ENCODE data around the gene LAMP5.

LAMP5 gene

DNA sequence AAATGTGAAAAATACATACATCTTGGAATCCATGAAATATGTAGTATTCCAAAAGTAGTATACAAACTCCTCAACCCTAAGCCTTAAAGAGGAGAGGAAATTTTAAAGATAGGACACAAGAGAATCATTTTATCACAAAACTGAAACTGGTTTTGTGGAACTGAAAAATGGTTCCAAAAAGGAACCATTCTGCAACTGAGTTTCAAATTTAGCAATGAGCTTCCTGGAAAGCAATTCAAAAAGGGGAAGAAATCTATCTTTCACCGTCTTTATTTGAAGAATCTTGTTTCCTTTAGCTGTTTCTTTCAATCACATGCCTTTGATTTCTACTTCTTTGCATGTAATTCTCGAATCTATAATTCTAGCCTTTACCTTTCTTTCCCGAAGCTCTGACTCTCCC is 32.2 kb upstream of the LAMP5 start:
- no CpG with 5 or more reads among the region's 3 CpGs for WGBS (ENCODE audit: extremely low coverage, insufficient coverage, insufficient read length)
- Histone ChIP-seq H3K18ac (ENCODE audit: low read length) (no peak overlapping the region), H4K12ac (ENCODE audit: low read depth, low read length) (no peak overlapping the region), H3K4ac (ENCODE audit: low read depth, low read length) (no peak overlapping the region), H3K9me3 (ENCODE audit: insufficient read depth, low read depth, low read length) (no peaks in the 10 kb centered on the region), H3K4me2 (ENCODE audit: low read length) (no peak overlapping the region), H3K4me1 (ENCODE audit: control insufficient read depth in 1 of 2, insufficient read depth in 2 of 2, low read length in 2 of 2) (no peaks in the 10 kb centered on the region), H3K36me3 (ENCODE audit: control insufficient read depth in 1 of 2, insufficient read depth in 2 of 2, low read length in 2 of 2) (no peaks in the 10 kb centered on the region), H2AFZ (ENCODE audit: insufficient read depth, low read length, poor library complexity) (no peak overlapping the region), H4K8ac (ENCODE audit: low read depth, low read length) (no peak overlapping the region), H3K4me3 (ENCODE audit: low read depth, low read length) (no peak overlapping the region), H2BK5ac (ENCODE audit: low read depth, low read length, poor library complexity) (no peak overlapping the region), H3K23ac (ENCODE audit: low read length) (no peak overlapping the region), H4K91ac (ENCODE audit: low read depth, low read length) (no peak overlapping the region), H3K27me3 (ENCODE audit: insufficient read depth, low read length) (no peaks in the 10 kb centered on the region), H2BK12ac (ENCODE audit: low read length) (no peak overlapping the region), H3K9ac (ENCODE audit: low read length) (no peak overlapping the region), H2AK5ac (ENCODE audit: low read length) (no peak overlapping the region), H3K27ac (ENCODE audit: low read depth, low read length) (no peak overlapping the region), H3K79me1 (ENCODE audit: low read length) (no peaks in the 10 kb centered on the region), H2BK120ac (ENCODE audit: insufficient read depth, low read length, poor library complexity) (no peak overlapping the region), H3K79me2 (ENCODE audit: control insufficient read depth, insufficient read depth, low read length, poor library complexity) (no peaks in the 10 kb centered on the region), H3K14ac (ENCODE audit: low read length) (no peak overlapping the region)
- no peak for DNase-seq

DNA sequence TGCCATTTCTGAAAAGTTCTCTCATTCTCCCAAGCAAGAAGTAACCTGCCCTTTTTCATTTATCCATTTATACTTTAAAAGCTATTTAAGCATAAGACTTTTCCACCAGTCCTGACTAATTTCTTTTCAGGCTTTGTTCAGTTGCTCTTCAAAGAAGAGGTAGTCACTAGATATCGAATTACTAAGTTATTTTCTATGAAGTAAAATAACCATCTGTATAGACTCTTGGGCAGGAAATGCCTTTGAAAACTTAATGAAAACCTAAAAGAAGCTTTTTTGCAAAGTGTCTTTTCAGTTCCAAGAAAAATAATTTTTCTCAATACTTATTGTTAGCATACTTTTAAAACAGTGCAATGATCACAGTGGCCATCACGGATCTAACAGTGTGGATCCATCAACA is 31.3 kb upstream of the LAMP5 start:
- no CpG with 5 or more reads among the region's 2 CpGs for WGBS (ENCODE audit: extremely low coverage, insufficient coverage, insufficient read length)
- Histone ChIP-seq H3K14ac (ENCODE audit: low read length) (no peak overlapping the region), H3K36me3 (ENCODE audit: control insufficient read depth in 1 of 2, insufficient read depth in 2 of 2, low read length in 2 of 2) (no peaks in the 10 kb centered on the region), H2BK5ac (ENCODE audit: low read depth, low read length, poor library complexity) (no peak overlapping the region), H3K4ac (ENCODE audit: low read depth, low read length) (no peak overlapping the region), H3K4me1 (ENCODE audit: control insufficient read depth in 1 of 2, insufficient read depth in 2 of 2, low read length in 2 of 2) (no peaks in the 10 kb centered on the region), H4K12ac (ENCODE audit: low read depth, low read length) (no peak overlapping the region), H3K4me2 (ENCODE audit: low read length) (no peak overlapping the region), H3K18ac (ENCODE audit: low read length) (no peak overlapping the region), H3K23ac (ENCODE audit: low read length) (no peak overlapping the region), H4K8ac (ENCODE audit: low read depth, low read length) (no peak overlapping the region), H3K9ac (ENCODE audit: low read length) (no peak overlapping the region), H3K27me3 (ENCODE audit: insufficient read depth, low read length) (no peaks in the 10 kb centered on the region), H2BK120ac (ENCODE audit: insufficient read depth, low read length, poor library complexity) (no peak overlapping the region), H3K9me3 (ENCODE audit: insufficient read depth, low read depth, low read length) (no peaks in the 10 kb centered on the region), H3K79me1 (ENCODE audit: low read length) (no peaks in the 10 kb centered on the region), H3K4me3 (ENCODE audit: low read depth, low read length) (no peak overlapping the region), H3K79me2 (ENCODE audit: control insufficient read depth, insufficient read depth, low read length, poor library complexity) (no peaks in the 10 kb centered on the region), H4K91ac (ENCODE audit: low read depth, low read length) (no peak overlapping the region), H3K27ac (ENCODE audit: low read depth, low read length) (no peak overlapping the region), H2BK12ac (ENCODE audit: low read length) (no peak overlapping the region), H2AK5ac (ENCODE audit: low read length) (no peak overlapping the region), H2AFZ (ENCODE audit: insufficient read depth, low read length, poor library complexity) (no peak overlapping the region)
- no peak for DNase-seq

DNA sequence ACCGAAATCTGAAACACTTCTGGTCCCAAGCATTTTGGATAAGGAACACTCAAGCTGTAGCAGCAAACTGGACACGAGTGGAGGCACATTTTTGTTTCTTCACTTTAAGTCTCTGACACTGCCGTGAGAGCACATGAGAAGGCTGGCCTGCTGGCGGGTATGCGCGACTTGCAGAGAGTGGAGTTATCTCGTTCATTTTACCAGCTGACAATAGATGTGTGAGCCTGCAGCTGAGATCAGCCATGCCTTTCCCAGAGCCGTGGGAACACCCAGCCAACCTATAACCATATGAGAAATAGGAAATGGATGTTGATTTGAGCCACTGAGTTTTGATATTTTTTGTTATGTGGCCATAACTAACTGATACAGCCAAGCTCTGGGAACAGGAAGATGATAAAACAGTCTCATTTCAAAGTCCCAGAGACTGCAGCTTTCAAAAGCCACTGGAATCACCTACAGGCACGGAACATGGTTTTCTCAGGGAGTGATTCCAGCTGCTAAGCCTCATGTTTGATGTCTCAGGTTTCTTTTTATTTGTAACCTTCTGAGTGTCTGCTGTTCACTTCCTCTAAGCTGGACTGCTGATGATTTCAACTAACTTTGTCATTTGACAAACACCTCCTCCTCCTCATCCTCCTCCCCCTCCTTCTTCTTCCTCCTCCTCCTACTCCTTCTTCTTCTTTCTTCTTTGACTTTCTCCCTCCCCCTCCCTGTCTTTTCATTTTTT is 28.6 kb upstream of the LAMP5 start:
- no peak overlapping the region for H3K9ac ChIP-seq (ENCODE audit: low read length)
- no peaks in the 10 kb centered on the region for H3K79me1 ChIP-seq (ENCODE audit: low read length)
- no peak for DNase-seq
- H2BK12ac ChIP-seq (ENCODE audit: low read length), result no peak overlapping the region
- no peak overlapping the region for H2AK5ac ChIP-seq (ENCODE audit: low read length)
- no peak overlapping the region for H4K12ac ChIP-seq (ENCODE audit: low read depth, low read length)
- H3K27ac ChIP-seq (ENCODE audit: low read depth, low read length), result no peak overlapping the region
- H3K27me3 ChIP-seq (ENCODE audit: insufficient read depth, low read length), result no peaks in the 10 kb centered on the region
- H3K18ac ChIP-seq (ENCODE audit: low read length), result no peak overlapping the region
- H3K9me3 ChIP-seq (ENCODE audit: insufficient read depth, low read depth, low read length), result no peaks in the 10 kb centered on the region
- no CpG with 5 or more reads among the region's 9 CpGs for WGBS (ENCODE audit: extremely low coverage, insufficient coverage, insufficient read length)
- no peak overlapping the region for H2BK120ac ChIP-seq (ENCODE audit: insufficient read depth, low read length, poor library complexity)
- no peak overlapping the region for H3K4me3 ChIP-seq (ENCODE audit: low read depth, low read length)
- no peaks in the 10 kb centered on the region for H3K79me2 ChIP-seq (ENCODE audit: control insufficient read depth, insufficient read depth, low read length, poor library complexity)
- H3K4me2 ChIP-seq (ENCODE audit: low read length), result no peak overlapping the region
- H2BK5ac ChIP-seq (ENCODE audit: low read depth, low read length, poor library complexity), result no peak overlapping the region
- no peak overlapping the region for H3K4ac ChIP-seq (ENCODE audit: low read depth, low read length)
- H3K36me3 ChIP-seq (ENCODE audit: control insufficient read depth in 1 of 2, insufficient read depth in 2 of 2, low read length in 2 of 2), result no peaks in the 10 kb centered on the region
- H3K23ac ChIP-seq (ENCODE audit: low read length), result no peak overlapping the region
- H3K4me1 ChIP-seq (ENCODE audit: control insufficient read depth in 1 of 2, insufficient read depth in 2 of 2, low read length in 2 of 2), result no peaks in the 10 kb centered on the region
- H4K8ac ChIP-seq (ENCODE audit: low read depth, low read length), result no peak overlapping the region
- H4K91ac ChIP-seq (ENCODE audit: low read depth, low read length), result no peak overlapping the region
- no peak overlapping the region for H2AFZ ChIP-seq (ENCODE audit: insufficient read depth, low read length, poor library complexity)
- no peak overlapping the region for H3K14ac ChIP-seq (ENCODE audit: low read length)

DNA sequence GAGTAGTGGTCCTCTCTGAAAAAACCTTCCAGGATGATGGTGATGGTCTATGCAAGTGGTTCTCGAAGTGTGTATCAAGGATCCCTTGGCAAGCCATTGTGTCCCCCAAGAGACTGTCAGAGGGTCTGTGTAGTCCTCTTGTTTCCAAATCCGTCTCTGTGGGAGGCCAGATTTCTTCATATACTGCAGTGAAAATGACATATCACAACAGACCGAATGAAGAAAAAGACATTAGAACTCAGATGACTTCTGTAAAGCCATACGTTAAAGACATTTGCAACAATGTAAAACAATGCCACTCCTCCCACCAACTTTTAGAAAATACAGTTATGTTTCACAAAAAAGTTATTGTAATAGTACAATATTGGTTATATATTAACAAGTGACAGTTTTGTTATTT is 27.2 kb upstream of the LAMP5 start:
- H4K91ac ChIP-seq (ENCODE audit: low read depth, low read length), result no peak overlapping the region
- H4K12ac ChIP-seq (ENCODE audit: low read depth, low read length), result no peak overlapping the region
- no peak overlapping the region for H3K4ac ChIP-seq (ENCODE audit: low read depth, low read length)
- no peak overlapping the region for H2BK5ac ChIP-seq (ENCODE audit: low read depth, low read length, poor library complexity)
- H3K23ac ChIP-seq (ENCODE audit: low read length), result no peak overlapping the region
- no peak overlapping the region for H4K8ac ChIP-seq (ENCODE audit: low read depth, low read length)
- DNase-seq, result no peak
- H3K18ac ChIP-seq (ENCODE audit: low read length), result no peak overlapping the region
- no peak overlapping the region for H3K4me2 ChIP-seq (ENCODE audit: low read length)
- no CpG with 5 or more reads among the region's 4 CpGs for WGBS (ENCODE audit: extremely low coverage, insufficient coverage, insufficient read length)
- no peak overlapping the region for H3K14ac ChIP-seq (ENCODE audit: low read length)
- H2BK120ac ChIP-seq (ENCODE audit: insufficient read depth, low read length, poor library complexity), result no peak overlapping the region
- H3K4me1 ChIP-seq (ENCODE audit: control insufficient read depth in 1 of 2, insufficient read depth in 2 of 2, low read length in 2 of 2), result no peaks in the 10 kb centered on the region
- H3K27me3 ChIP-seq (ENCODE audit: insufficient read depth, low read length), result no peaks in the 10 kb centered on the region
- no peak overlapping the region for H3K9ac ChIP-seq (ENCODE audit: low read length)
- H2BK12ac ChIP-seq (ENCODE audit: low read length), result no peak overlapping the region
- H3K79me1 ChIP-seq (ENCODE audit: low read length), result no peaks in the 10 kb centered on the region
- H3K27ac ChIP-seq (ENCODE audit: low read depth, low read length), result no peak overlapping the region
- H2AFZ ChIP-seq (ENCODE audit: insufficient read depth, low read length, poor library complexity), result no peak overlapping the region
- no peaks in the 10 kb centered on the region for H3K79me2 ChIP-seq (ENCODE audit: control insufficient read depth, insufficient read depth, low read length, poor library complexity)
- H3K36me3 ChIP-seq (ENCODE audit: control insufficient read depth in 1 of 2, insufficient read depth in 2 of 2, low read length in 2 of 2), result no peaks in the 10 kb centered on the region
- no peak overlapping the region for H3K4me3 ChIP-seq (ENCODE audit: low read depth, low read length)
- no peaks in the 10 kb centered on the region for H3K9me3 ChIP-seq (ENCODE audit: insufficient read depth, low read depth, low read length)
- no peak overlapping the region for H2AK5ac ChIP-seq (ENCODE audit: low read length)

All from trophoblast cell (in vitro differentiated cells and primary cell).